Stimulated activated naive CD4-positive, alpha-beta T cell treated with Interleukin-2 at 50 U/mL for 16 hours (primary cell): Measurements from ENCODE around the gene AKAP7.
"Not testable (repeated sequence)": the region's sequence is repeated elsewhere in the genome, so short reads cannot be mapped to it uniquely, and the experiment has no call there.

Experiments used
- DNase-seq: peaks from one replicate; lab custom pipeline; 2025; lab: John Stamatoyannopoulos, UW

The AKAP7 gene

GRCh38 chr6:131255434-131255833, 120.2 kb downstream of the AKAP7 start:
- DNase-seq = no peak

GRCh38 chr6:131255911-131256310, 120.6 kb downstream of the AKAP7 start:
- DNase-seq = no peak

- no peak for DNase-seq
These were observed 121.8 kb downstream of the AKAP7 start for GRCh38 chr6:131257104-131257503.

- DNase-seq = no peak
These were observed 122.9 kb downstream of the AKAP7 start for GRCh38 chr6:131258010-131258652.

GRCh38 chr6:131258816-131259476, 123.7 kb downstream of the AKAP7 start:
- DNase-seq = no peak

- DNase-seq = not testable (repeated sequence)
These were observed 125.7 kb downstream of the AKAP7 start for GRCh38 chr6:131260960-131261359.

GRCh38 chr6:131262060-131262459, 126.8 kb downstream of the AKAP7 start:
- no peak for DNase-seq

GRCh38 chr6:131265939-131266338, 130.7 kb downstream of the AKAP7 start:
- no peak for DNase-seq

- DNase-seq = no peak
These were observed 133.0 kb downstream of the AKAP7 start for GRCh38 chr6:131268303-131268702.

GRCh38 chr6:131269565-131270391, 134.5 kb downstream of the AKAP7 start:
- no peak for DNase-seq

GRCh38 chr6:131270534-131270933, 135.3 kb downstream of the AKAP7 start:
- no peak for DNase-seq

- no peak for DNase-seq
These were observed 140.0 kb downstream of the AKAP7 start for GRCh38 chr6:131275273-131275672.

GRCh38 chr6:131277591-131277990, 142.3 kb downstream of the AKAP7 start:
- no peak for DNase-seq

- DNase-seq = peak; percentile 22
These were observed 146.4 kb downstream of the AKAP7 start for GRCh38 chr6:131281471-131282270.

- DNase-seq = no peak
These were observed 147.1 kb downstream of the AKAP7 start for GRCh38 chr6:131282365-131282764.

GRCh38 chr6:131283466-131284175, 148.4 kb downstream of the AKAP7 start:
- DNase-seq = no peak

- DNase-seq = no peak
These were observed 150.3 kb downstream of the AKAP7 start for GRCh38 chr6:131285548-131285947.

GRCh38 chr6:131286469-131287040, 151.3 kb downstream of the AKAP7 start:
- no peak for DNase-seq

GRCh38 chr6:131288214-131288613, 152.9 kb downstream of the AKAP7 start:
- DNase-seq = no peak

- no peak for DNase-seq
These were observed 155.7 kb downstream of the AKAP7 start for GRCh38 chr6:131290955-131291354.
